Endothelial cell of umbilical vein (primary cell): ENCODE results near the gene MPND. TPM values are rescaled to one million over a fixed set of nuclear protein-coding genes. Genes with fewer than 3 reads are reported as not detected.
A peak's percentile ranks its signal among the peaks of the same experiment; 100 is the strongest.

Experiments
- BruUV-seq: library from RNA; stranded (reverse); fragments of 400-500 nt; replicated peaks from 2 replicates; lab custom pipeline; 2021; lab: Mats Ljungman, UMichigan
- CTCF ChIA-PET: fragments of 300-600, 350-600 bp; sonication (Branson Sonifier 250); formaldehyde crosslinking; loops from one replicate; lab custom pipeline; 2021; ENCODE audit warnings: antibody characterized with exemption, inconsistent platforms; lab: Charles Lee
- POLR2A ChIA-PET: fragments of 300-600, 350-600 bp; sonication (Branson Sonifier 250); formaldehyde crosslinking; loops from one replicate; lab custom pipeline; 2021; ENCODE audit warnings: antibody characterized with exemption, inconsistent platforms; lab: Charles Lee
- DNase-seq: peaks from one replicate; pipeline ENCODE4 v3.0.0-alpha.2; 2011; ENCODE audit warnings: low read depth, low spot score
- FAIRE-seq: peaks from 2 replicates; lab custom pipeline; 2011; peaks lifted over from hg19 to GRCh38; lab: Jason Lieb, UNC
- H2AFZ ChIP-seq: 2 replicates; pipeline ENCODE4 v1.6.0; 2012; ENCODE audit warnings: low read depth, low read length, control low read depth, inconsistent platforms
- H3K27ac ChIP-seq: 2 replicates; pipeline ENCODE4 v1.5.1; 2011; ENCODE audit warnings: low read depth, mild to moderate bottlenecking, control low read depth, low read length, moderate library complexity; ENCODE audit not compliant: insufficient read depth
- H3K27me3 ChIP-seq, 2 experiments: 2 replicates each; pipeline versions ENCODE4 v1.6.0 to v1.6.1; 2011; ENCODE audit warnings: low read length in 2 of 2, mixed read lengths in 1 of 2; ENCODE audit not compliant: control insufficient read depth in 2 of 2, insufficient read depth in 2 of 2
- H3K36me3 ChIP-seq, 2 experiments: 2 replicates in 1 of 2; 3 replicates in 1 of 2; pipeline ENCODE4 v1.5.1; 2011; ENCODE audit warnings: low read length in 2 of 2, mild to moderate bottlenecking in 1 of 2, moderate library complexity in 1 of 2; ENCODE audit not compliant: control insufficient read depth in 2 of 2, insufficient read depth in 2 of 2; ENCODE audit errors: extremely low read depth in 1 of 2
- H3K4me1 ChIP-seq: 3 replicates; pipeline ENCODE4 v1.5.1; 2011; ENCODE audit warnings: mild to moderate bottlenecking, low read length; ENCODE audit not compliant: control insufficient read depth, insufficient read depth; ENCODE audit errors: extremely low read depth
- H3K4me2 ChIP-seq: 2 replicates; pipeline ENCODE4 v1.6.1; 2011; ENCODE audit warnings: low read length, control low read depth, mixed read lengths; ENCODE audit not compliant: insufficient read depth
- H3K4me3 ChIP-seq, 3 experiments: fragments of 200-600 bp in 1 of 3; sonication (generic), shearing (Covaris generic) in 1 of 3; replicated peaks in 1 of 3; 2 replicates each; pipeline ENCODE4 v1.5.1; 2011 to 2016; ENCODE audit warnings: control low read depth in 3 of 3, low read length in 3 of 3, mild to moderate bottlenecking in 2 of 3, inconsistent platforms in 1 of 3, low read depth in 1 of 3, moderate library complexity in 1 of 3; ENCODE audit not compliant: insufficient read depth in 1 of 3
- H3K79me2 ChIP-seq: 2 replicates; pipeline ENCODE4 v1.6.0; 2012; ENCODE audit warnings: low read length, inconsistent platforms; ENCODE audit not compliant: control insufficient read depth, insufficient read depth
- H3K9ac ChIP-seq: replicated peaks from 2 replicates; pipeline ENCODE3; 2011; ENCODE audit warnings: low read length, control low read depth; ENCODE audit not compliant: insufficient read depth; ENCODE audit errors: extremely low read depth
- H3K9me1 ChIP-seq: replicated peaks from 3 replicates; pipeline ENCODE4 v1.6.0; 2011; ENCODE audit warnings: mild to moderate bottlenecking, low read length; ENCODE audit not compliant: control insufficient read depth, insufficient read depth; ENCODE audit errors: extremely low read depth
- H3K9me3 ChIP-seq: replicated peaks from 2 replicates; pipeline ENCODE4 v1.5.1; 2012; ENCODE audit warnings: low read length, inconsistent platforms; ENCODE audit not compliant: control insufficient read depth, insufficient read depth
- H4K20me1 ChIP-seq: replicated peaks from 2 replicates; pipeline ENCODE3; 2011; ENCODE audit warnings: mild to moderate bottlenecking, low read length; ENCODE audit not compliant: control insufficient read depth, insufficient read depth; ENCODE audit errors: extremely low read depth
- FOS ChIP-seq: IDR thresholded peaks from 2 replicates; pipeline ENCODE4 v1.6.1; 2011; ENCODE audit warnings: mild to moderate bottlenecking, low read length, moderate library complexity, borderline replicate concordance; ENCODE audit not compliant: insufficient read depth
- MYC ChIP-seq: IDR thresholded peaks from one replicate; pipeline ENCODE4 v1.6.1; 2011; ENCODE audit warnings: mild to moderate bottlenecking, low read depth, low read length
- POLR2AphosphoS5 ChIP-seq: IDR thresholded peaks from 2 replicates; pipeline ENCODE4 v1.6.1; 2012; ENCODE audit warnings: low read depth, mild to moderate bottlenecking, control low read depth, low read length, moderate library complexity; ENCODE audit not compliant: insufficient read depth
- dilution Hi-C: fragments of 300-500 bp; cut with MboI; formaldehyde crosslinking; loops from one replicate; pipeline ENCODE4 v1.15.0; 2019; ENCODE audit warnings: low sequenced_read_pairs; ENCODE audit not compliant: extremely low pct_ligation_motif_present
- intact Hi-C: fragments of 100-400 bp; cut with micrococcal nuclease; formaldehyde crosslinking; loops from one replicate; pipeline ENCODE4 v1.10.0; 2022
- polyA plus RNA-seq, 4 experiments: library from polyadenylated mRNA; depleted of rRNA in 3 of 4; stranded (reverse) in 3 of 4; unstranded in 1 of 4; fragments of >200 nt; gene quantifications; 2 replicates each; pipeline versions ENCODE4 v1.2.1 to v1.2.3, GENCODE V29; 2011 to 2012; ENCODE audit warnings: missing spikeins in 1 of 4
- total RNA-seq: library from RNA; stranded (reverse); gene quantifications from 2 replicates; pipeline ENCODE4 v1.2.3, GENCODE V29; 2021
- TF ChIP-seq, protein P1 (sequence below), 2 donors: IDR thresholded peaks; 1 replicate in 1 of 2; 2 replicates in 1 of 2; pipeline ENCODE4 v1.5.1; 2011; ENCODE audit warnings: low read length in 2 of 2, mild to moderate bottlenecking in 2 of 2, moderate library complexity in 2 of 2, control low read depth in 1 of 2, inconsistent platforms in 1 of 2, low read depth in 1 of 2; ENCODE audit not compliant: insufficient read depth in 1 of 2; ENCODE audit errors: extremely low read depth in 1 of 2

Gene MPND
- total and polyA plus RNA-seq, 2 donors (not counting 3 experiments of a cell fraction or from before 2014, with no cell fraction given): 14.8 to 21.1 TPM

GRCh38 chr19:4357921-4358326 is 14.6 kb downstream of the MPND start:
- Histone ChIP-seq H3K79me2 (no peaks in the 10 kb centered on the region), H4K20me1 (no peaks in the 10 kb centered on the region), H3K9me3 (no peaks in the 10 kb centered on the region), H2AFZ (no peak overlapping the region), H3K9ac (no peak overlapping the region), H3K27ac (no peak overlapping the region), H3K36me3 (peaks cover 0 to 41% of the 10 kb centered on the region in 2 experiments), H3K9me1 (no peaks in the 10 kb centered on the region), H3K27me3 (no peaks in the 10 kb centered on the region), H3K4me2 (no peak overlapping the region), H3K4me1 (no peaks in the 10 kb centered on the region), H3K4me3 (no peak overlapping the region)
- ChIA-PET POLR2A (interaction anchor here (0.6 kb wide), 1 partner anchor 16 kb away, joined by 3 read pairs; no protein-coding TSS in a partner anchor), CTCF (interaction anchor here (0.8 to 1.9 kb wide), 3 partner anchors 12 to 91 kb away, joined by 3 to 6 read pairs (median 3); partner anchors contain the start of gene CHAF1A)
- no TSS peak for BruUV-seq
- DNase-seq (no peak), FAIRE-seq (no peak)
- TF ChIP-seq, protein P1, sequence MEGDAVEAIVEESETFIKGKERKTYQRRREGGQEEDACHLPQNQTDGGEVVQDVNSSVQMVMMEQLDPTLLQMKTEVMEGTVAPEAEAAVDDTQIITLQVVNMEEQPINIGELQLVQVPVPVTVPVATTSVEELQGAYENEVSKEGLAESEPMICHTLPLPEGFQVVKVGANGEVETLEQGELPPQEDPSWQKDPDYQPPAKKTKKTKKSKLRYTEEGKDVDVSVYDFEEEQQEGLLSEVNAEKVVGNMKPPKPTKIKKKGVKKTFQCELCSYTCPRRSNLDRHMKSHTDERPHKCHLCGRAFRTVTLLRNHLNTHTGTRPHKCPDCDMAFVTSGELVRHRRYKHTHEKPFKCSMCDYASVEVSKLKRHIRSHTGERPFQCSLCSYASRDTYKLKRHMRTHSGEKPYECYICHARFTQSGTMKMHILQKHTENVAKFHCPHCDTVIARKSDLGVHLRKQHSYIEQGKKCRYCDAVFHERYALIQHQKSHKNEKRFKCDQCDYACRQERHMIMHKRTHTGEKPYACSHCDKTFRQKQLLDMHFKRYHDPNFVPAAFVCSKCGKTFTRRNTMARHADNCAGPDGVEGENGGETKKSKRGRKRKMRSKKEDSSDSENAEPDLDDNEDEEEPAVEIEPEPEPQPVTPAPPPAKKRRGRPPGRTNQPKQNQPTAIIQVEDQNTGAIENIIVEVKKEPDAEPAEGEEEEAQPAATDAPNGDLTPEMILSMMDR (IDR thresholded peaks at IDR 0.05; ENCODE audit: extremely low read depth in 1 of 2, insufficient read depth in 1 of 2, low read depth in 1 of 2, low read length in 2 of 2): no peak
- TF ChIP-seq MYC: no peak
- dilution Hi-C loops: no loop called here
- intact Hi-C loops: no loop called here

DNA sequence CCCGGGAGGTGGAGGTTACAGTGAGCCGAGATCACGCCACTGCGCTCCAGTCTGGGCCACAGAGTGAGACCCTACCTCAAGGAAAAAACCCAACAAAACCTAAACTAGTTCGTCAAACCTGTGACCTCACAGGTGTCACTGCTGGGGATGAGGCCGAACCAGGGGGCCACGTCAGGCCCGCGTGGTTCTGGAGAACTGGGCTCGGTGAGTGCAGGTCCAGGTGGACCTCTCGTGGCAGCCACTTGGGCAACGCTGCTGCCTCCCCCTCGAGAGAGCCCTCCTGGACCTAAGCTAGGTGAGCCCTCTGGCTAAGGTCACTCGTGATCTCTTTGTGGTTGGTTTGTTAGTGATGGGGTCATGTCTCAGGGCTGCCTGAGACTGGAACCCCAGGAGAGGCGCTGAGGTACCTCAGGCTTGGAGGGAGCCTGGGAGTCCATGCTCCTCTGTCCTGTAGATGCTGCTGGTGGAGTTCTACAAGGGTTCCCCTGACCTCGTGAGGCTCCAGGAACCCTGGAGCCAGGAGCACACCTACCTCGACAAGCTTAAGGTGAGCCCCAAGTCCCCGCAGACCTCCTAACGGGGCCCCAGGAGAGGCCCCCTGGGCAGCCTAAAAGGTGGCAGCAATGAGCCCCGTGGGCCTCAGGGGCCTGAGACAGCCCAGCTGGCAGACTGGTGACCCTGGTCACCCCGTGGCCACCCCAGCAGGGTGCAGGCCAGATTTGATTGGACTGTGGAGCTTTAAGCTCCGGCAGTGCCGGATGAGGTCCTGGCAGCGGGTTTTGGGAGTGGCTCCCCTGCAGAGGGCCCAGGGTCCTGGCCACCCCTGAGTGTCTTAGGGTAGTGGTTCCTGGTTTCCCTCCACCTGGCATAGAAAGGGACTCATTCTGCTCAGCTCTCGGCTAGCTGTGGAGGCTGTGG is 15.6 kb downstream of the MPND start:
- no peaks in the 10 kb centered on the region for H3K27me3 ChIP-seq
- no TSS peak for BruUV-seq
- H4K20me1 ChIP-seq: no peaks in the 10 kb centered on the region
- peaks cover 2 to 51% of the 10 kb centered on the region in 2 experiments for H3K36me3 ChIP-seq
- no peaks in the 10 kb centered on the region for H3K9me3 ChIP-seq
- H3K27ac ChIP-seq: no peak overlapping the region
- dilution Hi-C loops (no loop called here), intact Hi-C loops (no loop called here)
- no peak overlapping the region for H3K4me3 ChIP-seq
- no peaks in the 10 kb centered on the region for H3K9me1 ChIP-seq
- no peak overlapping the region for H3K9ac ChIP-seq
- ChIA-PET CTCF (interaction anchor here (1.3 to 1.9 kb wide), 2 partner anchors 11 to 92 kb away, joined by 3 to 6 read pairs; no protein-coding TSS in a partner anchor), POLR2A (no interaction called here)
- FAIRE-seq (no peak), DNase-seq (no peak)
- no peaks in the 10 kb centered on the region for H3K79me2 ChIP-seq
- no peak overlapping the region for H3K4me2 ChIP-seq
- H2AFZ ChIP-seq: no peak overlapping the region
- TF ChIP-seq FOS (no peak), POLR2AphosphoS5 (peak; percentile 37)
- H3K4me1 ChIP-seq: no peaks in the 10 kb centered on the region
